Transverse colon (tissue), 4 donors: ENCODE measurements around the gene S100PBP.

Experiments
- POLR2A ChIP-seq: fragments of 450-650 bp; IDR thresholded peaks from one replicate; pipeline ENCODE4 v1.6.1; 2016; ENCODE audit warnings: antibody characterized with exemption, mild to moderate bottlenecking, moderate library complexity
- POLR2AphosphoS5 ChIP-seq, 3 donors: sonication (generic); formaldehyde crosslinking; IDR thresholded peaks; one replicate each; pipeline ENCODE4 v1.6.1; 2016; ENCODE audit warnings: antibody characterized with exemption in 3 of 3
- TF ChIP-seq, protein P1 (sequence below), 5 experiments: fragments of 200-600 bp in 3 of 5; fragments of 450-650 bp in 2 of 5; sonication (generic) in 3 of 5; IDR thresholded peaks; 1 replicate in 2 of 5; 2 replicates in 3 of 5; pipeline ENCODE4 v1.5.1; 2016 to 2017; ENCODE audit warnings: antibody characterized with exemption in 5 of 5, inconsistent platforms in 3 of 5, mild to moderate bottlenecking in 2 of 5, moderate library complexity in 1 of 5

DNA sequence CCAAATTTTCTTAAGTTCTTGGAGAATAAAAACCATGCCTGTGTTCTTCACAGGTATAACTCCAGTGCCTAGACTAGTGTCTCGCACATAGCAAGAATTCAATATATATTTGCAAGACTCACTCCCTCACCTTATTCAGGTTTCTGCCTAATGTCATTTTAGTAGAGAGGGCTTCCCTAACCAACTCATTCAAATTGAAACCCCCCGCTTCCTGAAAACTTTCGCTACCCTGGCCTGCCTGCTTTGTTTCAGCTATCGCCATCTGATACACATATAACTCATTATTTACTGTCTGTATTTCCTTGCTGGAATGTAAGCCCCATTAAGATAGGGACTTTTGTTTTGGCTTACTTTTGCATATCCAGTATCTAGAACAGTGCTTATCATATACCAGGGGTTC, 8.9 kb upstream of the S100PBP start:
- no peak for TF ChIP-seq POLR2AphosphoS5 (IDR thresholded peaks at IDR 0.05)
- TF ChIP-seq POLR2A = no peak
- TF ChIP-seq, protein P1, sequence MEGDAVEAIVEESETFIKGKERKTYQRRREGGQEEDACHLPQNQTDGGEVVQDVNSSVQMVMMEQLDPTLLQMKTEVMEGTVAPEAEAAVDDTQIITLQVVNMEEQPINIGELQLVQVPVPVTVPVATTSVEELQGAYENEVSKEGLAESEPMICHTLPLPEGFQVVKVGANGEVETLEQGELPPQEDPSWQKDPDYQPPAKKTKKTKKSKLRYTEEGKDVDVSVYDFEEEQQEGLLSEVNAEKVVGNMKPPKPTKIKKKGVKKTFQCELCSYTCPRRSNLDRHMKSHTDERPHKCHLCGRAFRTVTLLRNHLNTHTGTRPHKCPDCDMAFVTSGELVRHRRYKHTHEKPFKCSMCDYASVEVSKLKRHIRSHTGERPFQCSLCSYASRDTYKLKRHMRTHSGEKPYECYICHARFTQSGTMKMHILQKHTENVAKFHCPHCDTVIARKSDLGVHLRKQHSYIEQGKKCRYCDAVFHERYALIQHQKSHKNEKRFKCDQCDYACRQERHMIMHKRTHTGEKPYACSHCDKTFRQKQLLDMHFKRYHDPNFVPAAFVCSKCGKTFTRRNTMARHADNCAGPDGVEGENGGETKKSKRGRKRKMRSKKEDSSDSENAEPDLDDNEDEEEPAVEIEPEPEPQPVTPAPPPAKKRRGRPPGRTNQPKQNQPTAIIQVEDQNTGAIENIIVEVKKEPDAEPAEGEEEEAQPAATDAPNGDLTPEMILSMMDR (IDR thresholded peaks at IDR 0.05) = no peak
